ENCODE measurements around the gene POU4F3. TPM values are rescaled to one million over a fixed set of nuclear protein-coding genes. Genes with fewer than 3 reads are reported as not detected.

POU4F3 gene
- total and polyA plus RNA-seq, 8 donors: not detected

GRCh38 chr5:146301626-146302025 is 37.0 kb upstream of the POU4F3 start:
- intact Hi-C loops (cut with DNase I): no loop called here
- WGBS, 2 donors: 42 to 58% methylated on average over 2 of the region's 2 CpGs
- FAIRE-seq: no peak

GRCh38 chr5:146302406-146302805 is 36.2 kb upstream of the POU4F3 start:
- no peak for FAIRE-seq
- H3K4me3 ChIP-seq: no peak overlapping the region
- H3K4me1 ChIP-seq: no peaks in the 10 kb centered on the region
- 73 to 86% methylated on average over 1 of the region's 1 CpG for WGBS, 2 donors
- intact Hi-C loops (cut with DNase I): no loop called here
- no peak for DNase-seq
- H3K27me3 ChIP-seq: no peaks in the 10 kb centered on the region
- no peak for ATAC-seq
- no peak overlapping the region for H3K27ac ChIP-seq
- TF ChIP-seq CTCF (IDR thresholded peaks at IDR 0.05): no peak
- no peaks in the 10 kb centered on the region for H3K36me3 ChIP-seq
- H3K9me3 ChIP-seq: no peaks in the 10 kb centered on the region

More at GRCh38 chr5:146301626-146302025, 37.0 kb upstream of the POU4F3 start:
- ATAC-seq: no peak
- Histone ChIP-seq H3K27me3 (no peaks in the 10 kb centered on the region), H3K4me3 (no peak overlapping the region), H3K36me3 (no peaks in the 10 kb centered on the region), H3K27ac (no peak overlapping the region), H3K9me3 (no peaks in the 10 kb centered on the region), H3K4me1 (no peaks in the 10 kb centered on the region)
- DNase-seq: no peak
- no peak for TF ChIP-seq CTCF (IDR thresholded peaks at IDR 0.05)

- intact Hi-C loops (cut with DNase I): no loop called here
- ATAC-seq (no peak), FAIRE-seq (no peak), DNase-seq (no peak)
- Histone ChIP-seq H3K27me3 (no peaks in the 10 kb centered on the region), H3K9me3 (no peaks in the 10 kb centered on the region), H3K36me3 (no peaks in the 10 kb centered on the region), H3K4me1 (no peaks in the 10 kb centered on the region), H3K4me3 (no peak overlapping the region), H3K27ac (no peak overlapping the region)
- 15 to 30% methylated on average over 1 of the region's 1 CpG for WGBS, 2 donors
- TF ChIP-seq CTCF (IDR thresholded peaks at IDR 0.05): no peak
Observed at GRCh38 chr5:146306838-146307237, 31.8 kb upstream of the POU4F3 start.

GRCh38 chr5:146307796-146308195 is 30.8 kb upstream of the POU4F3 start:
- 47 to 57% methylated on average over 2 of the region's 2 CpGs for WGBS, 2 donors
- DNase-seq: no peak
- no peak overlapping the region for H3K4me3 ChIP-seq
- no peaks in the 10 kb centered on the region for H3K4me1 ChIP-seq
- no peak for FAIRE-seq
- intact Hi-C loops (cut with DNase I): no loop called here
- TF ChIP-seq CTCF (IDR thresholded peaks at IDR 0.05): no peak
- H3K36me3 ChIP-seq: no peaks in the 10 kb centered on the region
- no peak for ATAC-seq
- H3K27ac ChIP-seq: no peak overlapping the region
- no peaks in the 10 kb centered on the region for H3K9me3 ChIP-seq
- H3K27me3 ChIP-seq: no peaks in the 10 kb centered on the region

GRCh38 chr5:146310540-146310939 is 28.1 kb upstream of the POU4F3 start:
- Histone ChIP-seq H3K4me3 (no peak overlapping the region), H3K9me3 (no peaks in the 10 kb centered on the region), H3K27ac (no peak overlapping the region), H3K27me3 (no peaks in the 10 kb centered on the region), H3K4me1 (no peaks in the 10 kb centered on the region), H3K36me3 (no peaks in the 10 kb centered on the region)
- TF ChIP-seq CTCF (IDR thresholded peaks at IDR 0.05): no peak
- ATAC-seq: no peak
- FAIRE-seq: no peak
- intact Hi-C loops (cut with DNase I): no loop called here
- DNase-seq: no peak
